GM19351 (cell line): Measurements from ENCODE around the gene SPIB.
"Not testable (repeated sequence)": the region's sequence is repeated elsewhere in the genome, so short reads cannot be mapped to it uniquely, and the experiment has no call there.

ENCODE experiments used
- ATAC-seq: cut with Tn5 transposase; IDR thresholded peaks from one replicate; pipeline ENCODE4 v1.9.1; 2021; ENCODE audit warnings: mild to moderate bottlenecking, moderate library complexity; ENCODE audit not compliant: unreplicated experiment

The SPIB gene

GRCh38 chr19:50435221-50435620 lies 16.5 kb downstream of the SPIB start:
- no peak for ATAC-seq

- no peak for ATAC-seq
Measured at GRCh38 chr19:50435627-50436026, 16.9 kb downstream of the SPIB start.

- no peak for ATAC-seq
Measured at GRCh38 chr19:50437862-50438449, 19.2 kb downstream of the SPIB start.

- not testable (repeated sequence) for ATAC-seq
Measured at GRCh38 chr19:50439130-50439529, 20.4 kb downstream of the SPIB start.

- ATAC-seq: no peak
Measured at GRCh38 chr19:50444059-50444458, 25.3 kb downstream of the SPIB start.

- ATAC-seq: no peak
Measured at GRCh38 chr19:50447053-50447452, 28.3 kb downstream of the SPIB start.

GRCh38 chr19:50447750-50448149 lies 29.0 kb downstream of the SPIB start:
- no peak for ATAC-seq

GRCh38 chr19:50449236-50449899 lies 30.6 kb downstream of the SPIB start:
- no peak for ATAC-seq

- ATAC-seq: no peak
Measured at GRCh38 chr19:50450369-50451222, 31.9 kb downstream of the SPIB start.

- ATAC-seq: no peak
Measured at GRCh38 chr19:50451223-50451534, 32.4 kb downstream of the SPIB start.

- no peak for ATAC-seq
Measured at GRCh38 chr19:50453243-50453642, 34.5 kb downstream of the SPIB start.

GRCh38 chr19:50455992-50456391 lies 37.3 kb downstream of the SPIB start:
- no peak for ATAC-seq

GRCh38 chr19:50457300-50457699 lies 38.6 kb downstream of the SPIB start:
- ATAC-seq: no peak

- ATAC-seq: no peak
Measured at GRCh38 chr19:50458396-50459066, 39.8 kb downstream of the SPIB start.

- ATAC-seq: no peak
Measured at GRCh38 chr19:50459067-50459456, 40.3 kb downstream of the SPIB start.

- no peak for ATAC-seq
Measured at GRCh38 chr19:50459638-50460037, 40.9 kb downstream of the SPIB start.

- ATAC-seq: peak; percentile 51
Measured at GRCh38 chr19:50460161-50460765, 41.5 kb downstream of the SPIB start.

GRCh38 chr19:50461066-50461875 lies 42.5 kb downstream of the SPIB start:
- peak; percentile 53 for ATAC-seq

GRCh38 chr19:50462970-50463369 lies 44.2 kb downstream of the SPIB start:
- ATAC-seq: no peak

GRCh38 chr19:50464348-50464747 lies 45.6 kb downstream of the SPIB start:
- no peak for ATAC-seq
